GM18511 (cell line): ENCODE measurements around the gene BRCA1.
"Not testable (repeated sequence)": the region's sequence is repeated elsewhere in the genome, so short reads cannot be mapped to it uniquely, and the experiment has no call there.

Experiments
- ATAC-seq: cut with Tn5 transposase; IDR thresholded peaks from one replicate; pipeline ENCODE4 v1.9.1; 2021; ENCODE audit warnings: mild to moderate bottlenecking, moderate library complexity; ENCODE audit not compliant: unreplicated experiment

The BRCA1 gene

DNA sequence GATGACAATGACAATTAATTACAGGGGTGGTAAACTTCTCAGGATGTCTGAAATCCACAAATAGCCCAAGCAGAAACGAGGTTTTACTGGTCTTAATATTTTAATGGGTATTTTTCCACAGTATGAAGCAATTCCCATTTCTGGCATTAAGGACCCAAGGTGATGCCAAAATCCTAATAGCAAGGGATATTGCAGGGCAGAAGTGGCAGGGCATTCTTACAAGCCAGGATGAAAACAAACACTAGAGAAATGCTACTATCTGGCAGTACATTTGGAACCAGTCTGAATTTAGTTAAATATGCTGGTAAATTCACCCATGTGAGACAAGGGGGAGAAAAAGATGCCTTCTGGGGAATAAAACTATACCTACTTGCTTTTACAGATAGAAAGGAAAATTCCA lies 54.9 kb downstream of the BRCA1 start:
- ATAC-seq, result no peak

DNA sequence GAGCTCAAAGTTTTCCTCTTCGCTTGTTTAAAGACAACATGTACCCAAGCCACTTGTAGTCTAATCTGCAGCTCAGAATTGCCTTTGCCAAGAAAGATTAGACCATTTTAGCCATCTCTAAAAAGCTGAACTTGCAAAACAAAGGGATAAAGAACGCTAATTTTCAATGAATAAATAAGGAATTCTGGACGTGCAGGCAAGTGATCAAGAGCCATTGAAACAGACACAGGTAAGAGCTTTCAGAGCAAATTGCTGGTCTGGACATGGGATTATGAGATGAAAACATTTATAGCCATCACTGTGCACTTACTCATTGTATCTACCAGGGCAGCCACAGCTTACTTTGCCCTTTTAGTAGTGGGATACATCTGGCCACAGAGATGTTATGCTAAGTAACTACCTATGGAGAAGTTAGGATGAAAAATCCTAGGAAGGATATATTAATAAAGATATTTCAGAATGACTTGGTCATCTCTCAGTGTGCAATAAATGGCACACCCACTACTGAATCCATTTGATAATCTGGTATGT lies 55.7 kb downstream of the BRCA1 start:
- ATAC-seq, result no peak

DNA sequence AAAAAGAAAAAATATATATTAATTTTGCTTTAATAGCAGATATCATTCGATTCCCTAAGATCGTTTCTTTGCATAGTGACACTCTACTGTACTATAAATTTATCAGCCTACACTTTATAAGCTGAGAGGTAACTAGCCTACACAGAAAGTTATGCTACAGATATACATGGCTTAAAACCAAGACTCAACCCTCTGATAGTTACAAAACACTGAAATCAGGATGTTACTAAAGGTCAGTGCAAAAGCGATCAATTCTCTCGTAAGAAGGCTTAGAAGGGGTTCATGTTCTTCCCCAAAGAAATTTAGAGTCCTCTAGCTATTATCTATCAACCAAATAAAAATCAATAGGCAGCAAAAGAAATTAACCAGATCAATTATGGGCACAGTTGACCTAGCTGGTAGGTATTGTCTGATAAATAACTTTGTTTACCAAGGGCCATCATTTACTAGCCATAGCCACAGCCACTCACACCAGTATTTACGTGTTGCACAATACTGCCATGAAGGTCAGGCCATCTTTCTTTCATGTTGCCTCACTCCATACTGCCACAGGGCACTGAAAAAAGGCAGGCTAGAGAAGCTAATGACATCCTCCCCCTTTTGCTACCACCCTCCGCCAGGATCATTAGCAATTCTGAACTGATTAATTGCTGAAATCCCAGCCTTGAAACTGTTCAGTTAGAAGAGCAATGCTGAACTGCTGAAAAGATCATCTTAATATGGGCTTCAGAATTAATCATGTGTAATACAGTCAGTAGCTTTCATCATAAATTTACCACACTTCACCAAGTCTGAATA lies 56.4 kb downstream of the BRCA1 start:
- no peak for ATAC-seq

DNA sequence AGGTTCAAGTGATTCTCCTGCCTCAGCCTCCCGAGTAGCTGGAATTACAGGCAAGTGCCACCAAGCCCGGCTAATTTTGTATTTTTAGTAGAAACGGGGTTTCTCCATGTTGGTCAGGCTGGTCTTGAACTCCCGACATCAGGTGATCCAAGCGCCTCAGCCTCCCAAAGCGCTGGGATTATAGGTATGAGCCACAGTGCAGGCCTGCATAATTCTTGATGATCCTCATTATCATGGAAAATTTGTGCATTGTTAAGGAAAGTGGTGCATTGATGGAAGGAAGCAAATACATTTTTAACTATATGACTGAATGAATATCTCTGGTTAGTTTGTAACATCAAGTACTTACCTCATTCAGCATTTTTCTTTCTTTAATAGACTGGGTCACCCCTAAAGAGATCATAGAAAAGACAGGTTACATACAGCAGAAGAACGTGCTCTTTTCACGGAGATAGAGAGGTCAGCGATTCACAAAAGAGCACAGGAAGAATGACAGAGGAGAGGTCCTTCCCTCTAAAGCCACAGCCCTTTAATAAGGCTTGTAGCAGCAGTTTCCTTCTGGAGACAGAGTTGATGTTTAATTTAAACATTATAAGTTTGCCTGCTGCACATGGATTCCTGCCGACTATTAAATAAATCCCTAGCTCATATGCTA lies 62.1 kb downstream of the BRCA1 start:
- no peak for ATAC-seq

DNA sequence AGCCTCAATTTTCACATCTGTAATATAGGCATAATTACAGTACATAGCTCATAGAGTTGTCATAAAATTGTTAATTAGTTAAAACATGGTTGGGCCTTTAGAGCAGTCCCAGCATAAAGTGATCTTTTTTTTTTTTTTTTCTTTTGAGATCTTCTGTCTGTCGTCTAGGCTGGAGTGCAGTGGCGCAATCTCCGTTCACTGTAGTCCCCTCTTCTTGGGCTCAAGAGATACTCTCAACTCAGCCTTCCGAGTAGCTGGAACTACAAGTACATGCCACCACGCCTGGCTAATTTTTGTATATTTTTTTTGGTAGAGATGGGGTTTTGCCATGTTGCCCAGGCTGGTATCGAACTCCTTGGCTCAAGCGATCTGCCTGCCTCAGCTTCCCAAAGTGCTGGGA lies 69.1 kb downstream of the BRCA1 start:
- no peak for ATAC-seq

DNA sequence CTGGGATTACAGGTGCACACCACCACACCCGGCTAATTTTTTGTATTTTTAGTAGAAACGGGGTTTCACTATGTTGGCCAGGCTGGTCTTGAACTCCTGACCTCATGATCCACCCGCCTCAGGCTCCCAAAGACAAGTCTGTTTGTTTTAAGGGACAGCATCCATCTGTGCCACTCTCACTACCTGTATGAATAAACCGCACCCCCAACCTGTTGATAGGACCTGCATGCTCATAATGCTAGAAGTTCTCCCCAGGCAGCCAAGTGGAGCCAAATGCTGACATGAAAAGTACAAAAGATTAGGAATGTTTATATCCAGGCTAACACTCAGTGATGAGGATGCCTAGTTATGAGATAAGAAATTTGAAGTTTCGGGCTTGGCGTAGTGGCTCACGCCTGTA lies 72.2 kb downstream of the BRCA1 start:
- not testable (repeated sequence) for ATAC-seq

DNA sequence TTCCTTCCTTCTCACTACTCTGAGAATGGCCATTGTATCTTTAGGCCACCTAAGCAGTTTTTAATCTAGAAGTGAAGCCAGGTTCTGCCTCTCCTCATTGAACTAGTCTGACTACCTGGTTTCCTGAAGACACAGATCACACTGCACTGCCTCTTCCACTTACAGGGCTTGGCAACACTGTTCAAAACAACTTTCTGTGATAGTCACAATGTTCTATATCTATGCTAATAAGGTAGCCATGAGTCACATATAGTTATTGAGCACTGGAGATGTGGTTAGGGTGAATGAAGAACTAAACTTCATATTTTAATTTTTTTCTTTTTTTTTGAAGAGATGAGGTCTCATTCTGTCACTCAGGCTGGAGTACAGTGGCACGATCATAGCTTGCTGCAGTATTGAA lies 73.2 kb downstream of the BRCA1 start:
- no peak for ATAC-seq

DNA sequence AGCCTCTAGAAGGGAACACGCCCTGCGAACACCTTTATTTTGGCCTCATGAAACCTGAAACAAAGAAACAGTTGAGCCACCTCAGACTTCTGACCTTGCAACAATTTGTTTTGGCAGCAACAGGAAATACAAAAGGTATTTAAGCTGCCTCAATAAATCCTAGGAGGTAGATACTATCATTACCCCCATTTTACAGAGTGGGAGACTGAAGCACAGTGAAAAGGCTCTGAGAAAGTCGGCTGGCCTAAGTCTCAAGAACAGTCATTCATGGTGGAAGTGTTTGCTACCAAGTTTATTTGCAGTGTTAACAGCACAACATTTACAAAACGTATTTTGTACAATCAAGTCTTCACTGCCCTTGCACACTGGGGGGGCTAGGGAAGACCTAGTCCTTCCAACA lies 81.1 kb downstream of the BRCA1 start:
- no peak for ATAC-seq

DNA sequence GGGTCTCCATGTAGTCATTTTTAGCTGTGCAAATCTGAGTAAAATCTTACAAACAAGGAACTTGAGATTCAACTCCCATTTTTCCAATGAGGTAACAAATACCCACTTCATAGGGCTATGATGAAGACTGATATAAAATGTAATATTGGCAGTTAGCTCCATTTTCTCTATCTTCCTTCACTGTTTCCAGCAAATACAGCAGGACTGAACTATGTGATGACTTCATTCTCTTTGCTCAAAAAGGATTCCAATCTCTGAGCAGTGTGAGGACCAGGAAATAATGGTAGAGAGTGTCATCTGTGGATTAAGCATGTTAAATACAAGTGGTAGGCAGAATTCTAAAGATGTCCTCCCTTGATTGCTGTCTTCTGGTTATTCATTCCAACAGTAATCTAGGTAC lies 81.9 kb downstream of the BRCA1 start:
- ATAC-seq, result no peak

DNA sequence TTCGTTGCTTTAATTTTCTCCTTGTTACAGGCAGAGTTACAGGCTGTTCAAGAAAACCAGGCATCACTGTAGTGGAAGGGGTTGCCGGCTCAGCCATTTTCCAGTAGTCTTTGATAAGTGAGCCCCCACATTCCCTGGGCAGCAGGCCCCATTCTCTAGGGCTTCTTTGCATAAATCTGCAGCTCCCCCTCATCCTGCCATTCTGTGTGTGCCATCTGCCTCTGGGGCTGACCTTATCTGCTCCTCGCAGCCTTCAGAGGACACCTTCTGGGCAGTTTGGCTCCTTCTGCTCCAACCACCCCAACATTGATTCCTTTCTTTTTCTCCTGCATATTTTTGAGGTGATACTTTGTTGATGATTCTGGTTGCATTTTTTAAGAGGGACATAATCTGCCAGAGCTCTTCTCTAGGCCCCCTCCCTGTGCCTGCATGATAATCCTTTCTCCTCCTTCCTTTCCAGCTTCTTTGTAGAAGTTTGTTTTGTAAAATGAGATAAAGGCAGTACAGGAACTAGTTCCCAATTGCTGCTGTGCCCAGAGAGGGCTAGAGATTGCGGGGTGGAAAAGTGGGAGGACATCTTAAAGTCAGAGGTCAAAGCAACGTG lies 83.0 kb downstream of the BRCA1 start:
- no peak for ATAC-seq

DNA sequence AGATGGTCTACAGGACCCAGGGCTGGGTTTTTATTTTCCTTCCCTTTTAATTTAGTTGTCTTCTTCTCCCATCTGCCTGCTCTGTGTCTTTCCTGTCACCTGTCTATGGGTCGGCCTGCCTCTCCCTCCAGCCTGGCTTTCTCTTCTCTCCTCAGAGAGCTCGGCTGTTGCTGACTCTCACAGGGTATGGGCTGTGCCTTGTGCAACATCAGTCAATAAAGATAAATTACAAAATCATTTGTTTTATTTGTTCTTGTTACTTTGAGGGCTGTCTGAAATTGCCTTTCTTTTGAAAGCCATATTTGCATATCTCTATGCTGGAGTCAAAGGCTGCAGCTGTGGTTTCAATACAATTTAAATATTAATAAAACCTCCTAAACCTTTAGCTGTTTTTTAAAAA lies 84.5 kb downstream of the BRCA1 start:
- no peak for ATAC-seq

DNA sequence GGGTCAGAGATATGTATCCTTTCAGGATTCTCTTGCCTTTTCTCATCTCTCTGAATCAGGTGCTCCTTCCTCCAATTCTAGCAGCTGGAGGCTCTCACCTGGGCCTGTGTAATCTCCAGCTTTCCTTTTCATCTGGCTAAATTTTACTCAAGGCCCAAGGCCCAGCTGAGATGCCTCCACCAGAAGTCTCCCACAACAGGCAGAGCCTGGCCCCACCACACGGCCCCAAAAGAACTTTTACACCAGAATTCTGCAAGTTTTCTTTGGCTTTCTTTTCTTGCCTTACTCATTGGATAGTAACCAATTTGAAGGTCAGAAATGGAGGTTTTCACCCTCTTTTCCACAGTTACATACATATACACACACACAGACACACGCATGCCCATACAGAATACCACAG lies 85.5 kb downstream of the BRCA1 start:
- no peak for ATAC-seq

DNA sequence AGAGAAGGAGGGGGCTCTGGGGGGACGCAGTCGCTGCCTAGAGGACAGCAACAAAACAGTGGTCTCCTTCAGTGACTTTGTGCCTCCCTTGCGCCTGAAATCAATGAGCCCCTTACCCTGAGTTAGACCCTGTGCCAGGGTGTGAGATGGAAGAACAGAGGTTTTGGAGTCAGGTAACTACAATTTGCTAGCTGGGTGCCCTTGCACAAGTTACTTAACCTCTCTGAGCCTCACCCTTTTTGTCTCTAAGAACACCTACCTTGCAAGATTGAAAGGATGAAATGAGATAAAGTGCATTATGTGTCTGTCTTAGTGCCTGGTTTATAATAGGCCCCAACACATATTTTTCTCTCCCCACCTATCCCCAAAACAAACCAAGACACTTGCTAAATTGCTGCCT lies 90.3 kb downstream of the BRCA1 start:
- no peak for ATAC-seq

DNA sequence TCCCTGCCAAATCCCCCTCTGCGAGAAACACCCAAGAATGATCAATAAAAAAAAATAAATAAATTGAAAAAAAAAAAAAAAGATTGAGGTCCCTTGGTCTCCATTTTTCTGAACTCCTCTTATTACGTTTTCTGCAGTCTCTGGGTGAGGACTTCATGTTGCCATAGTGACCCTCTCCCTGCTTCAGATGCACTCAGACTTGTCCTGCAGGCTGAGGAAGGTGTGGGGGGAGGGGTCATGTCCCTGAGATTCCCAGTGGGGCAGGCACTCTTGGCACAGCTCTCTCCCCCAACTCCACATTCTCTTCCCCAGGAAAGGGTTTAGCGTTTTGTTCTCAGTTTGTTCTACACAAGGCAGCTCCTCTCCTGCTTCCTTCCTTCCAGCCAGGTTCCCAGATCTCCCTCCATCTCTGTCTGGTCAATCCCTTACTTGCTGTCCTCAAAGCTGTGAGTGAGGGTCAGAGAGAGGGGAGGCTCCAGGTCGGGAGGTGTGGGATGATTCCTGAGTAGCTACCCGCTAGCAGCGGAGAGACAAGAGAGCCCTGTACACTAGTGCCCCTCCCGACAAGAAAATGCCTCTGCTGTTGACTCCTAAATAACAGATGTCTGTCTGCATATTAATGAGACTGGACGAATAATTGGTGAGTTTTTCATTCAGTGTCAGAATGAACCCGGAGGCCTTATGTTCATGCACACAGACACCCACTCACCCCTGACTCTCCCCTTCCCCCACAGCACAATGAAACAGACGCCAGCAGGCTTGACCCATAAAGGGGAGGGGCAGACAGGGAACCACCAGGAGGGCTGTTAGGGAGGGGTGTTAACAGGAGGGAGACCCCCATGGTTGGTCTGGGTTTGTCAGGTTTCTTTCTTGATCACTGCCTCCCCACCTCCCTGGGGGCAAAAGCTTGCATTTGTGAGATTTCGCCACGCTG lies 90.9 kb downstream of the BRCA1 start:
- no peak for ATAC-seq

DNA sequence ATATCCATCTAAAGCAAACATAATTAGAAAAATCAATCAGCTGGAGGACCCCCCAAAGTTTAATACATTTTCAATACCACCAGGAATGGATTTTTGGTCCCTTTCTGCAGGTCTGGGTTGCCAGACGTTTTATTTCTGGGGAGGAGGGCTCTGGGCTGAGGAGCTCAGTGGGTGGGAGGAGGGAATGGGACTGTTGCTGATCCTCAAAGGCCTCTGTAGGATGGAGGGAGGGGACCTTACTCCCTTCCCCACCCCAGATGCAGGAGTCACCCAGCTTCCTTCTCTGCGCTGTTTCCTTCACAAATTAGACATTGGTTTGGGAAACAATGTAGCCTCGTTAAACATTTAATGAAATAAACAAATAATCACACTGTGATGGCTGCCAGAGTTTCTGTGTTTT lies 93.5 kb downstream of the BRCA1 start:
- no peak for ATAC-seq

DNA sequence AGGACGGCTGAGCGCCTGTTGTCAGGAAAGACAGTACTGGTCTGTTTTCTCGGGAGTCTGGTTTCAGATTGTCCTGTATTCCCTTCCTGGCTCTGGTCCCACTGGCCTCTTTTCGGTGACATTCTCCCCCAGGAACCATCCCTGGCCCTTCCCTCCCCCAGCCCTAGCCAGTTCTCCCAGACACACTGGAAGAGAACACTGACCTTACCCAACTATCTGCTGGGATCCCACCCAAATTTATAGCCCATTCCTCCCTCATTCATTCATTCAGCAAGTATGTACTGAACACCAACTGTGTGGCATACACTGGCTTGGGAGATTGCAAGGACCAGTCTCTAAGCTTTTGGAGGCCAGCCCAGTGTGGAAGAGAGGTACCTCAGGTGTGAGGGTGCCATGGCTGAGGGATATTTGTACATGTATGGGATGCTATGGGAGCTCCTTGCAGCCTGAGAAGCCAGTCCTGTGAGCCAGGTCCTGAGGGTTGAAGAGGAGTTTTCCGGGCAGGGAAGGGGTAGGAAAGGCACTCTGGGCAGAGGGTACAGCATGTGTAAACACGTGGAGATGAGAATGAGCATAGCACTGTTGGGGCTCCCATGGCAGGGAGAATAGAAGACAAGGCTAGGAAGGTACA lies 94.9 kb downstream of the BRCA1 start:
- ATAC-seq, result no peak

DNA sequence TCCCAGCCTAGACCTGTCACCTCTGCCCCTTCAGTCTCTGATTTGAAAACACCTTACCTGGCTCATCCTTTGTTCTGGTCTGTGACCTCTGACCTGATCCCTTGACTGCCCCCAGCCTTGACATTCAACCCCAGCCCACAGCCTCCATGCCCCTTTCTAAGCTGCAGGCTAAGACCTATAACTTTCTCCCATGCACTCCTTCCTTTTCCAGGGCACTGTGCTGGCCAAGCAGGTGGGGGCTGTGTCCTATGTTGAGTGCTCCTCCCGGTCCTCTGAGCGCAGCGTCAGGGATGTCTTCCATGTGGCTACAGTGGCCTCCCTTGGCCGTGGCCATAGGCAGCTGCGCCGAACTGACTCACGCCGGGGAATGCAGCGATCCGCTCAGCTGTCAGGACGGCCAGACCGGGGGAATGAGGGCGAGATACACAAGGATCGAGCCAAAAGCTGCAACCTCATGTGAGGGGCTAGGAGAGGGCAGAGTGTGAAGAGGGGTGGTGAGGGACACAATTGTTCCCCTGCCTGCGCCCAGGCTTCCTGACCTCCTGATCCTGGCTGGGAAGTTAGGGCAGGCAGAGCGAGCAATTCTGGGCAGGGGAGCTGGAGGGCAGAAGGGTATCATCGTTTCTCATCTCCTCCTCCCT lies 96.8 kb downstream of the BRCA1 start:
- ATAC-seq, result no peak

DNA sequence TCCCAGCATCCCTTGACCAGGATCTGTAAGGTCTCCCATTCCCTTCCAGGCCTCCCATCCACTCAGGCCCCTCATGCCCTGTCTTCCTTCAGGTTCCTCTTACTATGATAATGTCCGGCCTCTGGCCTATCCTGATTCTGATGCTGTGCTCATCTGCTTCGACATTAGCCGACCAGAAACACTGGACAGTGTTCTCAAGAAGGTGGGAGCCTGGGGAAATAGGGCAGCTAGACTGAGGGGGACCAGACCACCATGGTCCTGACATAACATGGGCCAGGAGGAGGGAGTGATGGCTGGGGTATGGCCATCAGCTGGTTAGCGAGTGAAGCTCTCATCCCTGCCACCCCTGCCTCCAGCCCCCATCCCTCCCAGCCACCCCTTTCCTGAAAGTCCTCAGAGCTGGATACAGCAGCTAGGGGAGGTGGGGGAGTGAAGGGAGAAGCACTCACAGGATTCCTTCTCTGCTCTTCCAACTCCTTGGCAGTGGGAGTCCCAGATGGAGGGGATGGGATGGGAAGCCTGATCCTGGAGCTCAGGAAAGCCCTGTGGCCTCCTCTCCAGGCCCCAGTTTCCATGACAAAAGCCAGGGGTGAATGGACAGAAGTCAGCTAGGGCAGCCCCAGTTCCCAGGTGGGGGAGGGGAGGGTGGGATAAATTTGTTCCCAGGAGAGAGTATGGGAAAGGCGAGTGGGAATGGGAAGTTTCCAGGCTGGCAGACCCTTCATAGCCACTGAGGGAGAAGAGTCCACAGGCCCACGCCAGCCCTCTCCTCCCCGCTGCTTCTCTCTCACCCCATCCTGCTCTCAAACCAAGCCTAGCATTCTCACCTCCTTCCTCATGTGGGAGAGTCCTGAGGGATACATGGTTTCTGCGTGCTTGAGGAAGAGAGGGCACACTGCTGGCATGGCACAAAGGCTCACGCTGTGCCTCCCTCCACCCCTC lies 97.8 kb downstream of the BRCA1 start:
- ATAC-seq, result no peak

DNA sequence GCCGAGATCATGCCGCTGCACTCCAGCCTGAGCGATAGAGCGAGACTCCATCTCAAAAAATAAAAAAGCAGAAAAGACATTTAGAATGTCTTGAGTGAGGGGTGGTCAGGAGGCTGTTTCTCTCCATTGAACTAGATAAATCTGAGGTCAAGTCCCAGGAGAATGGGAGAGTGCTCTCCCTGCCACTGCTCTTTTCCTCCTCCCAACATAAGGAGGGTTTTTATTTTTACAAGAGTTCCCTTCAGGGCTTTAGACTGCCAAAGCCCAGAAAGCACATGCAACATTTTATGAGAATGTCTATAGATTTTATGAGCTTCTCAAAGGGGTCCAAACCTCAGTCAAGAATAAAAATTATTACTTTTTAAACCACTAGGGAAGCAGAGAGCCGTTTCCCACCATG lies 98.6 kb downstream of the BRCA1 start:
- ATAC-seq, result no peak
